Epithelial cell of proximal tubule (primary cell): ENCODE results near the gene PEF1. TPM values are rescaled to one million over a fixed set of nuclear protein-coding genes. Genes with fewer than 3 reads are reported as not detected.
A peak's percentile ranks its signal among the peaks of the same experiment; 100 is the strongest.

Source experiments
- DNase-seq: peaks from one replicate; pipeline ENCODE4 v3.0.0-alpha.2; 2011; ENCODE audit warnings: low read depth
- H3K4me3 ChIP-seq: 2 replicates; pipeline ENCODE4 v1.5.1; 2011; ENCODE audit warnings: low read depth, mild to moderate bottlenecking, low read length
- CTCF ChIP-seq: conservative IDR thresholded peaks from 2 replicates; pipeline ENCODE4 v1.5.1; 2012; ENCODE audit warnings: low read depth, mild to moderate bottlenecking, low read length
- total RNA-seq: library from RNA; depleted of rRNA; stranded (reverse); fragments of >200 nt; gene quantifications from 2 replicates; pipeline ENCODE4 v1.2.3, GENCODE V29; 2015

Gene PEF1
- 71.7 and 116 TPM in 2 replicates for total RNA-seq

- no peak for TF ChIP-seq CTCF
- DNase-seq, result peak; percentile 83
- peak within 1 kb of the TSS; percentile 98 for H3K4me3 ChIP-seq
Measured at GRCh38 chr1:31644560-31645273, at the start of gene PEF1. Gene PEF1, minus strand, starts transcription at chr1:31644876. Its CDS starts 12 bp downstream, at chr1:31644864.

- DNase-seq, result no peak
- no peak for TF ChIP-seq CTCF
- H3K4me3 ChIP-seq, result no peak overlapping the region
Measured at GRCh38 chr1:31693231-31693630, 48.6 kb upstream of the PEF1 start.

- DNase-seq, result no peak
- H3K4me3 ChIP-seq, result no peak overlapping the region
- TF ChIP-seq CTCF, result peak; percentile 3
Measured at GRCh38 chr1:31691951-31692350, 47.3 kb upstream of the PEF1 start.

- H3K4me3 ChIP-seq, result no peak overlapping the region
- no peak for TF ChIP-seq CTCF
- no peak for DNase-seq
Measured at GRCh38 chr1:31691446-31691845, 46.8 kb upstream of the PEF1 start.

- no peak for TF ChIP-seq CTCF
- H3K4me3 ChIP-seq, result no peak overlapping the region
- no peak for DNase-seq
Measured at GRCh38 chr1:31690921-31691320, 46.2 kb upstream of the PEF1 start.

GRCh38 chr1:31689854-31690253 lies 45.2 kb upstream of the PEF1 start:
- H3K4me3 ChIP-seq, result no peak overlapping the region
- TF ChIP-seq CTCF, result no peak
- DNase-seq, result peak; percentile 48

GRCh38 chr1:31689379-31689778 lies 44.7 kb upstream of the PEF1 start:
- no peak for TF ChIP-seq CTCF
- H3K4me3 ChIP-seq, result no peak overlapping the region

More at GRCh38 chr1:31689379-31689778, 44.7 kb upstream of the PEF1 start:
- DNase-seq, result no peak
